Measurements from ENCODE around the gene MAP3K5. TPM values are rescaled to one million over a fixed set of nuclear protein-coding genes. Genes with fewer than 3 reads are reported as not detected.
"Not testable (repeated sequence)": the region's sequence is repeated elsewhere in the genome, so short reads cannot be mapped to it uniquely, and the experiment has no call there.

MAP3K5 gene
- total RNA-seq, 1 donor from 2014 or later = 4.7 TPM

GRCh38 chr6:136790411-136791295, 1.6 kb downstream of the MAP3K5 start:
- peaks cover 36% of the 10 kb centered on the region for H3K27me3 Mint-ChIP-seq
- H3K9me3 Mint-ChIP-seq = no peaks in the 10 kb centered on the region
- no peak for DNase-seq (ENCODE audit: extremely low spot score, unreplicated experiment)
- no peak for TF ChIP-seq CTCF (conservative IDR thresholded peaks at IDR 0.05)
- H3K4me3 Mint-ChIP-seq = peak overlapping the region; percentile 91
- no peaks in the 10 kb centered on the region for H3K36me3 Mint-ChIP-seq
- H3K27ac Mint-ChIP-seq = peak overlapping the region; percentile 85
- peaks cover 9% of the 10 kb centered on the region for H3K4me1 Mint-ChIP-seq (ENCODE audit: unreplicated experiment)

- not testable (repeated sequence) for H3K4me1 Mint-ChIP-seq (ENCODE audit: unreplicated experiment); H3K9me3 Mint-ChIP-seq; H3K27ac Mint-ChIP-seq; H3K36me3 Mint-ChIP-seq; DNase-seq (ENCODE audit: extremely low spot score, unreplicated experiment); H3K4me3 Mint-ChIP-seq
- H3K27me3 Mint-ChIP-seq = peaks cover 36% of the 10 kb centered on the region
Observed at GRCh38 chr6:136789440-136789839, 2.8 kb downstream of the MAP3K5 start.

GRCh38 chr6:136788069-136788902, 4.0 kb downstream of the MAP3K5 start:
- TF ChIP-seq CTCF (conservative IDR thresholded peaks at IDR 0.05) = no peak
- peak overlapping the region; percentile 56 for H3K4me3 Mint-ChIP-seq
- peak overlapping the region; percentile 37 for H3K27ac Mint-ChIP-seq
- no peaks in the 10 kb centered on the region for H3K36me3 Mint-ChIP-seq
- H3K9me3 Mint-ChIP-seq = no peaks in the 10 kb centered on the region
- no peak for DNase-seq (ENCODE audit: extremely low spot score, unreplicated experiment)
- H3K27me3 Mint-ChIP-seq = peaks cover 33% of the 10 kb centered on the region
- H3K4me1 Mint-ChIP-seq (ENCODE audit: unreplicated experiment) = peaks cover 6% of the 10 kb centered on the region

GRCh38 chr6:136787726-136788068, 4.6 kb downstream of the MAP3K5 start:
- no peaks in the 10 kb centered on the region for H3K36me3 Mint-ChIP-seq
- peak overlapping the region; percentile 37 for H3K27ac Mint-ChIP-seq
- no peak for DNase-seq (ENCODE audit: extremely low spot score, unreplicated experiment)
- TF ChIP-seq CTCF (conservative IDR thresholded peaks at IDR 0.05) = no peak
- H3K9me3 Mint-ChIP-seq = no peaks in the 10 kb centered on the region
- H3K4me1 Mint-ChIP-seq (ENCODE audit: unreplicated experiment) = peaks cover 4% of the 10 kb centered on the region
- H3K4me3 Mint-ChIP-seq = no peak overlapping the region
- H3K27me3 Mint-ChIP-seq = peaks cover 31% of the 10 kb centered on the region

- Mint-ChIP-seq H3K9me3 (peaks cover 4% of the 10 kb centered on the region), H3K4me3 (no peak overlapping the region), H3K36me3 (peaks cover 3% of the 10 kb centered on the region), H3K27me3 (peaks cover 31% of the 10 kb centered on the region), H3K4me1 (ENCODE audit: unreplicated experiment) (peaks cover 4% of the 10 kb centered on the region), H3K27ac (no peak overlapping the region)
- DNase-seq (ENCODE audit: extremely low spot score, unreplicated experiment) = no peak
- TF ChIP-seq CTCF (conservative IDR thresholded peaks at IDR 0.05) = no peak
Observed at GRCh38 chr6:136786658-136787057, 5.6 kb downstream of the MAP3K5 start.

All from type B pancreatic cell (in vitro differentiated cells).